ENCODE measurements around the gene ACER1.
A peak's percentile ranks its signal among the peaks of the same experiment; 100 is the strongest.
"Not testable (repeated sequence)": the region's sequence is repeated elsewhere in the genome, so short reads cannot be mapped to it uniquely, and the experiment has no call there.

The ACER1 gene

DNA sequence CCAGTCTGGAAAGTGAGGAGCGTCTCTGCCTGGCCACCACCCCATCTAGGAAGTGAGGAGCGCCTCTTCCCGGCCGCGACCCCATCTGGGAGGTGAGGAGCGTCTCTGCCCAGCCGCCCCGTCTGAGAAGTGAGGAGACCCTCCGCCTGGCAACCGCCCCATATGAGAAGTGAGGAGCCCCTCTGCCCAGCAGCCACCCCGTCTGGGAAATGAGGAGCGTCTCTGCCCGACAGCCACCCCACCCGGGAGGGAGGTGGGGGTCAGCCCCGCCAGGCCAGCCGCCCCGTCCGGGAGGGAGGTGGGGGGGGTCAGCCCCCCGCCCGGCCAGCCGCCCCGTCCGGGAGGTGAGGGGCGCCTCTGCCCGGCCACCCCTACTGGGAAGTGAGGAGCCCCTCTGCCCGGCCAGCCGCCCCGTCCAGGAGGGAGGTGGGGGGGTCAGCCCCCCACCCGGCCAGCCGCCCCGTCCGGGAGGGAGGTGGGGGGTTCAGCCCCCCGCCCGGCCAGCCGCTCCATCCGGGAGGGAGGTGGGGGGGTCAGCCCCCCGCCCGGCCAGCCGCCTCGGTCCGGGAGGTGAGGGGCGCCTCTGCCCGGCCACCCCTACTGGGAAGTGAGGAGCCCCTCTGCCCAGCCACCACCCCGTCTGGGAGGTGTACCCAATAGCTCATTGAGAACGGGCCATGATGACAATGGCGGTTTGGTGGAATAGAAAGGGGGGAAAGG lies 22.1 kb upstream of the ACER1 start:
- not testable (repeated sequence) for DNase-seq

DNA sequence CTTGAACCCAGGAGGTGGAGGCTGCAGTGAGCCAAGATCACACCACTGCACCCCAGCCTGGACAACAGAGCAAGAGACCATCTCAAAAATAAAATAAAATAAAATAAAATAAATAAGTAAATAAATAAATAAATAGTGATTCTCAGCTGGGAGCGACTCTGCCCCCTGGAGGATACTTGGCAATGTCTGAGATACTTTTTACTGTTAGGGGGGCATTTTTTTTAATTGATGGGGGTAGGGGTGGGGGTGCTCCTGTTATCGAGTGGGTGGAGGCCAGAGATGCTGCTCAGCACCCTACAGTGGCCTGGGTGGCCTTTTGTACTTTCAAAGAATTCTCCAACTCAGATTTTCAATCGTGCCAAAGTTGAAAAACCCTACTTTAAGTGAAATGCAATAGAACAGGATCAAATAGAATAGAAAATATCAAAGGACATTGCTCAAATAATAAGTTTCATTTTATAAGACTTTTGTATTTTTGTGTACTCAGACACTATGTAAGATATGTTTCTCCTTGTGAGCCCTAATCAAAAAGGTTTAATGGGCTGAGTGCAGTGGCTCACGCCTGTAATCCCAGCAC lies 20.8 kb upstream of the ACER1 start:
- peak; percentile 8 for DNase-seq

DNA sequence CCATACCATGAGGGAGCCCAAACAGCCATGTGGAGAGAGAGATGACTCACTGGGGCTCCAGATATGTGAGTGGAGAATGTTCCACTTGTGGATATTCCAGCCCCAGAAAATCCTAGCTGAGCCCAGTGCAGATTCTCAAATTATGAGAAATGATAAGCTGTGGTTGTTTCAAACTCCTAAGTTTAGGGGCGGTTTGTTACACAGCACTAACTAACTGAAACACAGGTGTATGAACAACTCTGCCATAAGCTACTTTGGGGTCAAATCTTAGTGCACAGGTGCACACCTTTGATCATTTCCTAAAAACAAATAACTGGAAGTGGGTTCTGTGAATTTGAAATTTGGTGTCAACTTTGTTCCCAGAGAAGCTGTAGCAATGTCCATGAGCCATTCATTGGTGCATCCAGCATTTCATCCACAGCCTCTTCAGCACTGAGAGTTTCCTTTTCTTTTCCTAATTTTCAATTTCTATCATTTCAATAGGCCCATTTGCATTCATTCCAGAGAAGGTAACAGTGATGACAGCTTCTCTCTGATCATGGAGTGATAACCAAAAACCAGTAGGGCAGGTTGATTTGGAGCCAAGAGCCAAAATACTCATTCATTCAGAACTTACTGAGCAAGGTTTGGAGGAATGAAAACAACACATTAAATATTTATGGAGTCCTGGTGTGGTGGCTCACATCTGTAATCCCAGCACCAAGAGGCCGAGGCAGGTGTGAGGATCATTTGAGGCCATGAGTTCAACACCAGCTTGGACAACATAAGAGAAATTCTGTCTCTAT lies 19.2 kb upstream of the ACER1 start:
- no peak for DNase-seq

DNA sequence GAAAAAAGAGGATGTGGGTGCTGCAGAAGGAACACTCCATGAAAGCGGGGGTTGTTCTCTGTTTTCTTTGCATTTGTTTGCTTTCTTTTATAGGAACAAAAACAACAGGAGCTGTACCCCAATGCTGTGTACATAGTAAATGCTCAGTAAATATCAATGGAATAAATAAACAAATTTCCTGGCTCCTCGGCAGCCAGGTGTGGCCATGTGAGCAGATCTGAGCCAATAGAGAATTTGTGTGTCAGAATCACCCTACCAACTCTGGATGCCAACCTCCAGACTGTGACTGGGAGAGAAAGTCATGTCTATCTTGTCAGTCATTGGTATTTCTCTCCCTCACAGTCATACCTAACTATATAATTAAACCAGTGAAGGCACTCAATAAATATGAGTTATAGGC lies 17.3 kb upstream of the ACER1 start:
- no peak for DNase-seq

DNA sequence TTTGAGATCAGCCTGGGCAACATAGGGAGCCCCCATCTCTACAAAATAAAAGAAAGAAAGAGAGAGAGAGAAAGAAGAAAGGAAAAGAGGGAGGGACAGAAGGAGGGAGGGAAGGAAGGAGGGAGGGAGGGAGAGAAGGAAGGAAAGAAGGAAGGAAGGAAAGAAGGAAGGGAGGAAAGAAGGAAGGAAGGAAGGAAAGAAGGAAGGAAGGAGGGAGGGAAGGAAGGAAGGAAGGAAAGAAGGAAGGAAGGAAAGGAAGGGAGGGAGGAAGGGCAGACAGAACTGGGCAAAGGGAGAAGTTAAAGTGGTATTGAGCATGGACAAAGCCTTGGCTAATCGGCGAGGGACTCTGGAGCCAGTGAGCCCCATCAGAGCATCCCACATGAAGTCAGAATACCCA lies 15.9 kb upstream of the ACER1 start:
- DNase-seq = not testable (repeated sequence)

DNA sequence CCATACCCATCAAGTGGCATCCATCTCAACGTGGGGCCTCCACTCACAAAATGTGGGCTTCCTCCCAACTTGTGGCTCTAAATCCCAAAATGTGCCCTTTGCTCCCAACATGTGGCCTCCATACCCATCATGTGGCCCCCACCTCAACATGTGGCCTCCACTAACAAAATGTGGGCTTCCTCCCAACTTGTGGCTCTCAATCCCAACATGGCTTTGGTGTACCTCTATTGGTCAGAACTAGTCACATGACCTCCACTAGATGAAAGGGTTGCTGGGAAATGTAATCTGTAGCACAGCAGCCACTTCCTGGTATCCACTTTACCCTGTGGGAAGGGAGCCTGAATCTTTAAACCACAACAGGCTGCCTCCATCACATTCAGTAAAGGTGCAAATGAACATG lies 10.1 kb upstream of the ACER1 start:
- no peak for DNase-seq

DNA sequence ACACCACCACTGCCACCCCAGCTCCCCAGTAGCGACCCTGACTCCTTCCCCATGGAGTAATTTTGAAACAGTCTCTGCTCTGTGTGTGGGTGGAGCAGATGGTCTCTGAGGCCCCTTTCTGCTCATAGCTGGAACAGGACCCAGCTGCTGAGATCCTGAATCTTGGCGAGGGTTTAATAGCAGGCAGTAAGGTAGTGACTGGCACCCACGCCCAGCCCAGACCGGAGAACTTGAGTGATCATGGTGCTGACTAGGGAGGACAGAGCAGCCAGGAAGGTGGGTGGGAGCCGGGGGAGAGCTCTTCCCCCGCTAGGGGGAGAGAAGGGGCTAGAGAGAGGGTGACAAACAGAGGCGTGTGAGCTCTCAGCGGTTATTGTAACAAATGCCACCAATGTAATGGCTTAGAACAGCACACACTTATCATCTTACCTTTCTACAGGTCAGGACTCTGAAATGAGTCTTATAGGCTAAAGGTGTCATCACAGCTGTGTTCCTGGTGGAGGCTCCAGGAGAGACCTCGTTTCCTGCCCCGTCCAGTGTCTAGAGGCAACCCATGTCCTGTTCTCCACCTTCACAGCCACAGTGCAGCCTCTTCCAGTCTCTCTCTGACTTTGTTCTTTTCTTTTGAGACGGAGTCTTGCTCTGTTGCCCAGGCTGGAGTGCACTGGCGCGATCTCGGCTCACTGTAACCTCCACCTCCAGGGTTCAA lies 7.2 kb upstream of the ACER1 start:
- no peak for DNase-seq

DNA sequence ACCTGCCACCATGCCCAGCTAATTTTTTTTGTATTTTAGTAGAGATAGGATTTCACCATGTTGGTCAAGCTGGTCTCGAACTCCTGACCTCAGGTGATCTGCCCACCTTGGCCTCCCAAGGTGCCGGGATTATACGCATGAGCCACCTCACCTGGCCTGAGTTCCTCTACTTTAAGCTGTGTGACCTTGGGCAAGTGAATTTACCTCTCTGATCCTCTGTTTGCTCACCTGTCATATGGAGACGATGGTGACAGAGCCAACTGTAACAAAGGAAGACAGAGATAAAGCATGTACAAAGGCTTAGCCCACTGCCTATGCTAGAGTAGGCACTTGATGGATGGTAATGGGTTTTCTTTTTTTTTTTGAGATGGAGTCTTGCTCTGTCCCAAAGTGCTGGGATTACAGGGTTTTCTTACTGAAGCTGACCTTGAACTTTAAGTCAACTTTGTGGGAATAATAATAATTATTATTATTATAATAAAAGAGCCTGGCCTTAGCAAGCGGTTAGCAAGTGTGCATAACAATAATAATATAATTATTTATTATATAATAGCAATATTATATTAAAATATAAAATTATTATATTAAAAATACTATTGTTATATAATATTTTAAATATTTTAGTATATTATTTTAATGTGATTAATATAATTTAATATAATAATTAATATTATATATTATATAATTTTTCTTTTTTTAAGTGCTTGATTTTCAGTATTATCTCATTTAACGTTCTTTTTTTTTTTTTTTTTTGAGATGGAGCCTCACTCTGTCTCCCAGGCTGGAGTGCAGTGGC lies 1.3 kb upstream of the ACER1 start:
- no peak for DNase-seq

DNA sequence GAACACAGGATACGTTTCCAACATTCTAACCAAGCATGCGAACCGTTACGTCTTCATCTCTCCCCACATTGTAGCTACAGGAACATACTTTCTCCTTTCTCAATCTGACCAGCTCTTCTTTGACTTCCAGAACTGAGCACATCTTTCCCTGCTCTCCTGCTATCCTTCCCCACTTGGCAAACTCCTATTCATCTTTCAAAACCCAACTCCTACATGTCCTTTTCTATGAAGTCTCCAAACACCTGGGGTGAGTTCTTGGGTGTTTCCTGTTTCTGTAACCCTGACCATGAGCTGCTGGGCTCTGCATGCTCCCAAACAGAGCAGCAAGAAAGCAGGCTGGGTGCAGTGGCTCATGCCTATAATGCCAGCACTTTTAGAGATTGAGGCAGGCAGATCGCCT lies 6.6 kb downstream of the ACER1 start:
- DNase-seq = no peak

DNA sequence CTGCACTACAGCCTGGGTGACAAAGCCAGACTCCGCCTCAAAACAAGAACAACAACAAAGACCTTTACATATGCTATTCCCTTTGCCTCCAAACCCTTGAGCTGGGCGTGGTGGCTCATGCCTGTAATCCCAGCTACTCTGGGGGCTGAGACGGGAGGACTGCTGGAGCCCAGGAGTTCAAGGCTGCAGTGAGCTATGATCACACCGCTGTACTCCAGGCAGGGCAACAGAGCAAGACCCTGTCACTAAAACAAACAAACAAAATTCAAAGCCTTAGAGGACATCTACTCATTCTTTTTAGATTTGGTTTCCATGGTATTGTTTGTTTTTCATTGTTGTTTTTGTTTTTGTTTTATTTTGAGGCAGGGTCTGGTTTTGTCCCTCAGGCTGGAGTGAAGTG lies 7.8 kb downstream of the ACER1 start:
- DNase-seq = no peak

DNA sequence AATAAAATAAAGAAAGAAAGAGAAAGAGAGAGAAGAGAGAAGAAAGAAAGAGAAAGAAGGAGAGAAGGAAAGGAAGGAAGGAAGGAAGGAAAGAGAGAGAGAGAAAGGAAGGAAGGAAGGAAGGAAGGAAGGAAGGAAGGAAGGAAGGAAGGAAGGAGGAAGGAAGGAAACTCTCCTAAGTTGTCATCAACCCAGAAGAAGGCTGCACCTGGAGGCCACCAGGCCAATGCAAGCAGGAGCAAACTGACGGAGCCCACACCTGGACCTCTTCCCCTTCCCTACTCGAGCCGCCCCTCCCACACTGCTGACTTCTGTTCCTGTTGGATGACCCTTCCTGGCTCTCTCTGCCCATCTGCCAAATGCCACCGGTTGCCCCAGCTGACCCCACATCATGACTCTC lies 8.7 kb downstream of the ACER1 start:
- DNase-seq = no peak

DNA sequence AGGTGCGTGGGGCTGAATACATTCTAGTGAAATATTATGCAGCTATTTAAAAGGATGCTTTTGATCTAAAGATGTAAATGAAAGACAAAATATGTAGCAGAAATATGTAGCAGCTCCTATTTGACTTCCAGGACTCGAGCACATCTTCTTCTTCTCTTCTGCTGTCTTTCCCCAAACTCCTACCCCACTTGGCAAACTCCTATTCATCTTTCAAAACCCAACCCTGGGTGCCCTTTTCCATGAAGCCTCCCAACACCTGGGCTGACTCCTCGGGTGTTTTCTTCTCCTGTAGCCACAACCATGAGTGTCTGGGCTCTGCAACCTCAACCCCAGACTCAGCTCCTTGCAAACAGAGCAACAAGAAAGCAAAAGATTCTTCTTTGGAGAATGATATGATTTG lies 11.1 kb downstream of the ACER1 start:
- DNase-seq = no peak

DNA sequence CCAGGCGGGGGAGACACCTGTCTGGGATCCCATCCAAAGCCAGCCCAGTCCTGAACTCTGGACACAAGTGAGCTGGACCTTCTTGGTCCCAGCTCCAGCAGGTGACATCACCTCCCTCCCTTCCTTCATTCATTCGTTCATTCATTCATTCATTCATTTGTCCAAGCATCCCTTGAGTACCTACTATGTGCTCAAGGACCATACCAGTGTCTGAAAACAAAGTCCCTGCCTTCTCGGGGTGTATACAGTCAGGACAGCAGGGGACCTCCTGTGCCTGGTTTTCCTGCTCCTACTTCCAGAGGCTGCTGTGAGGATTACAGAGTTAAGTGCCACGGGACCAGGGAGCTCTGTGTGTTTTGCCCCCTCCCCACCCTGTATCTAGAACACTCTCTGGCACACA lies 14.0 kb downstream of the ACER1 start:
- no peak for DNase-seq

DNA sequence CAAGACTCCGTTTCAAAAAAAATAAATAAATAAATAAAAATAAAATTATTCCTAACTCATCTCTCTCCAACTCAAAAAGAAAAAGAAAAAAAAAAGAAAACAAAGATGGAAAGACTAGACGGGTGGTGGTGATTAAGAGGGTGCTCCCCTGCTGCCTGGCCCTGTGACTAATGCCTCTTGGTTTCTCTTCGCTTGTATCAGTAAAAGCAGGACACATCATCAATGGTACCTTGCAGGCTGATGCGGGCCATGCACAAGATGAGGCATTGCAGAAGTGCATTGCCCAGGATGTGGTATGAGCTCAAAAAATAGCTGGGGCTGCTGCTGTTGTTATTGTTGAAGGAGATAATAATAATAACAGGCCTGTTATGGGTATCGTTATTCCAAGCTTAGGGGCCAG lies 14.6 kb downstream of the ACER1 start:
- DNase-seq = peak; percentile 26

DNA sequence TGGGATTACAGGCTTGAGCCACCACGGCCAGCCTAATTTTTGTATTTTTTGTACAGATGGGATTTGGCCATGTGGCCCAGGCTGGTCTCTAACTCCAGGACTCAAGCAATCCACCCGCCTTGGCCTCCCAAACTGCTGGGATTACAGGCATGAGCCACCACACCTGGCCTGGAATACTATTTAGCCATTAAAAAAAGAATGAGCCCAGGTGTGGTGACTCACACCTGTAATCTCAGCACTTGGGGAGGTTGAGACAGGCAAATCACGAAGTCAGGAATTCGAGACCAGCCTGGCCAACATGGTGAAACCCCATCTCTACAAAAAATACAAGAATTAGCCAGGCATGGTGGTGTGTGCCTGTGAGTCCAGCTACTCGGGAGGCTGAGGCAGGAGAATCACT lies 17.8 kb downstream of the ACER1 start:
- not testable (repeated sequence) for DNase-seq

DNA sequence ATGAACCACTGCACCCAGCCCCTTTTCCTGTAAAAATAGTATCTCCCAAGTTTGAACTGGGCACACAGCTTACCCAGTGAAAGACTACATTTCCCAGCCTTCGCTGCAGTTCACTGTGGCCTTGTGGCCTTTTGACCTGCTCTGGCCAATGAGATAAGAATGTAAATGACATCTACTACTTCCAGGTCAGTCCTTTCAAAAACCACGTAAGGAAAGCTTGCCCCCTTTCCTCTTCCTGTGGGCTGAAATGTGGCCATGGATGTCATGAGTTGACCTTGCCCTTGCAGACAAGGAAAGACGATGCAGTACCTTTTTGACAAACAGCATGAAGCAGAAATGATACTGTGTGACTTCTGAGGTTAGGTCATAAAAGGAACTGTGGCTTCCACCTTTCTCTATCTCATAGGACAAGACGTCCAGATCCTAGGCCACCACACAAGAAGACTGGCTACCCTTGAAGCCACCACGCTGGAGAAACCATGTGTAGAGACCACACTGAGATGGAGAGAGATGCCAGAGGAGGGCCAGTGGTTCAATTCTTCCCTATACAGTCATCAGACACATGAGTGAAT lies 19.9 kb downstream of the ACER1 start:
- no peak for DNase-seq

DNA sequence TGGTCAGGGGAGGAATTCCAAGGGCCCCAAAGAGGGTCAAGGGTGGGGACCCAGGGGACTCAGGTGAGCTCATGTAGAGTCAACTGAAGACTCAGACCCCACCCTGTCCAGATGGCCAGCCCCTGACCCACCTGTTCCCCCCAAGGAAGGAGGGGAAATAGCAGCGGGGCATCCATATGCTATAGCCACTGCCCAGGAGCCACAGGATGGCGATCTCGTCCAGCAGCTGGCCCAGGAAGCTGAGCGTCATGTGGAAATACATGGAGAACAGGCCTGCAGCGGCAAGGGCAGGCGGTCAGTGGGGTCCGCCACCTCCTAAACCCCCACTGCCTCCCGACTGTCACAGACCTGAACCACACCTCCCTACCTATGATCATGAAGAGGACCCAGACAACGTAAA lies 21.4 kb downstream of the ACER1 start:
- no peak for DNase-seq

DNA sequence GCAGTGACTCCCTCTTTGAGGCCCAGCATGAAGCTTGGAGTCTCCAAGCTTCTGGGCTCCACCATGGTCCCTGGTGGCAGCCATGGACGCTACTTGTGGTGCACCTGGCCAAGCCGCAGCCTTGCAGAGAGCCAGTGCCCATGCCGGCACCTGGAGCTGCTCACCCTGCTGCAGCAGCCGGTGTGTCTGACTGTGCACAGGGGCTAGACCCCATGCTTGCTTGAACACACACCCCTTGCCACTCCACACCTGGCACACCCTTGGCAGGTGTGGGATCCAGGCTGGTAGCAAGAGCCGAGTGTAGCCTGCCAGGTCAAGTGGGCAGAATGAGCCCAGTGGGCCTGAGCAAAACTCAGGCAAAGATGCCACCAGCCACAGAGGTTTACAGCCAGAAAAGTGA lies 35.0 kb downstream of the ACER1 start:
- DNase-seq = no peak

DNA sequence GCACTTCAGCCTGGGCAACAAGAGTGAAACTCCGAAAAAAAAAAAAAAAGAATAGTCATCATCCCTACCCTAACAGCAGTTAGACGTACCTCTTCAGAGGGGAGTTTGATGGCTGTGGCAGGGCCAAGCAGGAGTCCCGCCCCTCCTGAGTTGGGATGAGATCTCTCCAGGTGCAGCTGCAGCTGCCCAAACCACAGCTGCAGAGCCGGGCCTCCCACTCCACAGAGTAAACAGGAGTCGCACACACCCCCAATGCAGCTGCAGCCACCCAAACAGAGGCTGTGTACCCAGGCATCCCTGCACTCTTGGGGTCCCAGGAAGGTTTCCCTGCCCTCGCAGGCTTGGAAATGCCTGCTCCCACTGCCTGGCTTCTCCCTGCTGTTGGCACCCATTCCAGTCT lies 36.2 kb downstream of the ACER1 start:
- DNase-seq = no peak

DNA sequence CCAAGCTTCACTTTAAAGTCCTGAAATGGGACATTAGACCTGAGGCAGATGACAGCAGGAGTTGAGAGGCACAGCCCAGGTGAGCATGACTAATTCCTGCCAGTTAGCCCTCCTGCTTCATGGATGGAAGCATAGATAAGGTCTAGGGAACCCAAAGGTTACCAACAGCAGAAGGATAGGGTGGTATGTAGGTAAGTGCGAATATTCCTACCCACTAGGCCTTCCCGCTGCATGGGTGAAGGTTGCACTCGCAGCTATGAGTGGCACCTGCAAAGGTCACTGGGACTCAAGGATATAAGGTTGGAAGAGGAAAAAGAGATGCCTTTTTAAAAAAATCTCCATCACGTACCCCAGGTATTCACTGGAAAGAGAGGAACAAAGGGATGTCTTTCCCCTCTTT lies 41.4 kb downstream of the ACER1 start:
- DNase-seq = no peak

DNA sequence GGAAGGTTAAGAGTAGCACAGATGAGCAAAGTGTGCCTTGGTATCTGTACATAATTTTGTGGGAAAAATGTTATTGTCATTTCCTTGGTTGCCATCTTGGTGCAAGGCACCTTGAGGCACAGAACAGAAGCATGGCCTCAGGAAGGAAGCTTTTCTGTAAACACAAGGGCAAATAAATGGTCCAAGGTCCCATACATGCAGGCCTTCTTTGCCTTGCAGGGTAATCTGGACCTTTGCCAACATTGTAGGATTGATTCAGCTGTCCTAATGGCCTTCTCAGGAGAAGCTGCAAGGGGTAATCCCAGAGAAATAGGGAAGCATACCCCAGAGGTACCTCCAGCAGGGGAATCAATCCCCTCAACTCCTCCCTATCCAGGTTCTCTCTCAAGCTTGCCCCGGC lies 44.7 kb downstream of the ACER1 start:
- no peak for DNase-seq

DNA sequence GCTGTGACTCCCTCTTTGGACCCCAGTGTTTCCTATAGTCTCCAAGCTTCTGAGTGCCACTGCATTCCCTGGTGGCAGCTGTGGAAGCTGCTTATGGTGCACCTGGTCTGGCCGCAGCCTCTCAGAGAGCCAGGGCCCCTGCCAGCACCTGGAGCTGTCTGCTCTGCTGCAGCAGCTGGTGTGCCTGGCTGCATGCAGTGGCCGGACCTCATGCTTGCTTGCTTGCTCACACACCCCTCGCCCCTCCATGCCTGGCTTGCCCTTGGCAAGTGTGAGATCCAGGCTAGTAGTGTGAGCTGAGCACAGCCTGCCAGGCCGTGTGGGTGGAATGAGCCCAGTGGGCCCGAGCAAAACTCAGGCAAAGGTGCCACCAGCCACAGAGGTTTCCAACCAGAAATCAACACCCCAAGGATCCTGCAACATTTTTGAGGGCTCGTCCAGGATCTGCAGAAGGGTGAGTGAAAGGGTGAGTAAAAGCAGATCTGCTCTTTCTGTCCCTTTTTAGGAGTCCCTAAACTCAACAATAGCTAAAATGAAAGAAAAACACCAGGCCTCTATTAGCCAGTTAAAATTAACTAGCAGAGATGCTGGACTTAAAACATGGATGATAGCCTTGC lies 46.0 kb downstream of the ACER1 start:
- no peak for DNase-seq
